PC-9 (cell line): Measurements from ENCODE around the gene TMEM135. TPM values are rescaled to one million over a fixed set of nuclear protein-coding genes. Genes with fewer than 3 reads are reported as not detected.
"Not testable (repeated sequence)": the region's sequence is repeated elsewhere in the genome, so short reads cannot be mapped to it uniquely, and the experiment has no call there.

Experiments
- BruUV-seq: library from RNA; stranded (reverse); fragments of 400-500 nt; replicated peaks from 2 replicates; lab custom pipeline; 2021; lab: Mats Ljungman, UMichigan
- CTCF ChIA-PET: fragments of 300-600 bp; sonication (Branson Sonifier 250); formaldehyde crosslinking; loops from one replicate; lab custom pipeline; 2022; ENCODE audit warnings: antibody characterized with exemption; lab: Charles Lee
- POLR2A ChIA-PET: fragments of 300-600 bp; sonication (Branson Sonifier 250); formaldehyde crosslinking; loops from one replicate; lab custom pipeline; 2022; ENCODE audit warnings: antibody characterized with exemption; ENCODE audit not compliant: unreplicated experiment; lab: Charles Lee
- DNase-seq, 2 experiments: peaks; one replicate each; pipeline versions ENCODE4 v3.0.0 to v3.0.0-alpha.2; 2015 to 2022; ENCODE audit warnings: mixed read lengths in 1 of 2
- H2AFZ ChIP-seq: fragments of 200-600 bp; sonication (generic); 2 replicates; pipeline ENCODE4 v1.8.1; 2017; ENCODE audit warnings: antibody characterized with exemption
- H3F3A ChIP-seq: fragments of 200-600 bp; sonication (generic); 2 replicates; pipeline ENCODE4 v1.8.1; 2017; ENCODE audit warnings: antibody characterized with exemption, mild to moderate bottlenecking, low read depth; ENCODE audit not compliant: insufficient read depth
- H3K27ac ChIP-seq: fragments of 200-600 bp; sonication (generic); 2 replicates; pipeline ENCODE4 v1.6.1; 2016; ENCODE audit warnings: mixed run types
- H3K27me3 ChIP-seq: fragments of 200-600 bp; sonication (generic); 2 replicates; pipeline ENCODE4 v1.6.1; 2016; ENCODE audit warnings: low read depth, mixed run types; ENCODE audit not compliant: insufficient read depth
- H3K36me3 ChIP-seq: fragments of 200-600 bp; sonication (generic); 2 replicates; pipeline ENCODE4 v1.6.1; 2016; ENCODE audit warnings: low read depth, mixed run types
- H3K4me1 ChIP-seq: fragments of 200-600 bp; sonication (generic); replicated peaks from 2 replicates; pipeline ENCODE4 v1.6.1; 2016; ENCODE audit warnings: mixed run types; ENCODE audit not compliant: insufficient read depth
- H3K4me2 ChIP-seq: fragments of 200-600 bp; sonication (generic); 2 replicates; pipeline ENCODE4 v1.6.1; 2017; ENCODE audit warnings: mixed run types
- H3K4me3 ChIP-seq: fragments of 200-600 bp; sonication (generic); 2 replicates; pipeline ENCODE4 v1.6.1; 2016; ENCODE audit warnings: mixed run types
- H3K79me2 ChIP-seq: fragments of 200-600 bp; sonication (generic); 2 replicates; pipeline ENCODE4 v1.6.1; 2017; ENCODE audit warnings: low read depth, mixed run types
- H3K9me2 ChIP-seq: fragments of 200-600 bp; sonication (generic); 2 replicates; pipeline ENCODE4 v1.8.1; 2017; ENCODE audit warnings: mild to moderate bottlenecking; ENCODE audit not compliant: insufficient read depth
- H3K9me3 ChIP-seq: fragments of 200-600 bp; sonication (generic); 2 replicates; pipeline ENCODE4 v1.8.1; 2016; ENCODE audit warnings: low read depth; ENCODE audit not compliant: insufficient read depth
- H4K20me1 ChIP-seq: fragments of 200-600 bp; sonication (generic); 2 replicates; pipeline ENCODE4 v1.8.1; 2017; ENCODE audit not compliant: insufficient read depth
- EZH2 ChIP-seq: fragments of 200-600 bp; sonication (generic); IDR thresholded peaks from 2 replicates; pipeline ENCODE4 v1.8.0; 2017; ENCODE audit warnings: antibody characterized with exemption, low read depth
- intact Hi-C: fragments of 100-400 bp; cut with micrococcal nuclease; formaldehyde crosslinking; loops from one replicate; pipeline ENCODE4 v1.10.0; 2022; ENCODE audit not compliant: unreplicated experiment
- total RNA-seq: library from RNA; stranded (reverse); gene quantifications from 2 replicates; pipeline ENCODE4 v1.2.3, GENCODE V29; 2021
- TF ChIP-seq, protein P1 (sequence below): fragments of 200-600 bp; sonication (generic); conservative IDR thresholded peaks from 2 replicates; pipeline ENCODE4 v1.6.1; 2017; ENCODE audit warnings: mixed run types, antibody characterized with exemption, mild to moderate bottlenecking, moderate library complexity

TMEM135 gene
- total RNA-seq, 1 experiment from 2014 or later: 42.0 TPM

DNA sequence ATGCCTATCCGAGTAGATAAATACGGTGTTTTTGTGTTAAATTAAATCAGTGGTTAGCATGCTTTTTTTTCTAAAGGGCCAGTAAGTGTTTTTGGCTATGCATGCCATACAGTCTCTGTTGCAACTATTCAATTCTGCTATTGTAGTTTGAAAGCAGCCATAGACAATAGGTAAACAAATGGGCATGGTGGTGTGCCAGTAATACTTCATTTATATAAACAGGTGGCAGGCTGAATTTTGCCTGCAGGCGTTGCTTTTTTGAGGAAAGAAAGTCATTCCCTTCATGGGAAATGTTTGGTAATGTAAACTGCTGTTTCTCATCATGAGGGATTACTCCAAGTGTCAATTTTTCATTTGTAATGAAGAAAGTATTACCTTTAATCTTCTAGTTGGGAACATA, 106.5 kb downstream of the TMEM135 start:
- Histone ChIP-seq H3K4me3 (no peak overlapping the region), H3K79me2 (peaks cover 10% of the 10 kb centered on the region; the same call in 1 of the 2 replicates), H3K9me2 (no peaks in the 10 kb centered on the region), H3K4me2 (no peak overlapping the region), H4K20me1 (0 out of 2 replicates have a peak, but pooled peaks cover 10% of the 10 kb centered on the region), H3K27ac (no peak overlapping the region), H2AFZ (no peak overlapping the region), H3K4me1 (no peaks in the 10 kb centered on the region; the same call in 1 of the 2 replicates), H3K9me3 (0 out of 2 replicates have a peak, but pooled peaks cover 4% of the 10 kb centered on the region), H3F3A (peaks cover 4% of the 10 kb centered on the region; the same call in 1 of the 2 replicates), H3K36me3 (no peaks in the 10 kb centered on the region), H3K27me3 (no peaks in the 10 kb centered on the region)
- POLR2A ChIA-PET: no interaction called here
- CTCF ChIA-PET: no interaction called here
- DNase-seq: no peak
- intact Hi-C loops: no loop called here
- BruUV-seq: no TSS peak
- TF ChIP-seq, protein P1, sequence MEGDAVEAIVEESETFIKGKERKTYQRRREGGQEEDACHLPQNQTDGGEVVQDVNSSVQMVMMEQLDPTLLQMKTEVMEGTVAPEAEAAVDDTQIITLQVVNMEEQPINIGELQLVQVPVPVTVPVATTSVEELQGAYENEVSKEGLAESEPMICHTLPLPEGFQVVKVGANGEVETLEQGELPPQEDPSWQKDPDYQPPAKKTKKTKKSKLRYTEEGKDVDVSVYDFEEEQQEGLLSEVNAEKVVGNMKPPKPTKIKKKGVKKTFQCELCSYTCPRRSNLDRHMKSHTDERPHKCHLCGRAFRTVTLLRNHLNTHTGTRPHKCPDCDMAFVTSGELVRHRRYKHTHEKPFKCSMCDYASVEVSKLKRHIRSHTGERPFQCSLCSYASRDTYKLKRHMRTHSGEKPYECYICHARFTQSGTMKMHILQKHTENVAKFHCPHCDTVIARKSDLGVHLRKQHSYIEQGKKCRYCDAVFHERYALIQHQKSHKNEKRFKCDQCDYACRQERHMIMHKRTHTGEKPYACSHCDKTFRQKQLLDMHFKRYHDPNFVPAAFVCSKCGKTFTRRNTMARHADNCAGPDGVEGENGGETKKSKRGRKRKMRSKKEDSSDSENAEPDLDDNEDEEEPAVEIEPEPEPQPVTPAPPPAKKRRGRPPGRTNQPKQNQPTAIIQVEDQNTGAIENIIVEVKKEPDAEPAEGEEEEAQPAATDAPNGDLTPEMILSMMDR: no peak
- no peak for TF ChIP-seq EZH2

DNA sequence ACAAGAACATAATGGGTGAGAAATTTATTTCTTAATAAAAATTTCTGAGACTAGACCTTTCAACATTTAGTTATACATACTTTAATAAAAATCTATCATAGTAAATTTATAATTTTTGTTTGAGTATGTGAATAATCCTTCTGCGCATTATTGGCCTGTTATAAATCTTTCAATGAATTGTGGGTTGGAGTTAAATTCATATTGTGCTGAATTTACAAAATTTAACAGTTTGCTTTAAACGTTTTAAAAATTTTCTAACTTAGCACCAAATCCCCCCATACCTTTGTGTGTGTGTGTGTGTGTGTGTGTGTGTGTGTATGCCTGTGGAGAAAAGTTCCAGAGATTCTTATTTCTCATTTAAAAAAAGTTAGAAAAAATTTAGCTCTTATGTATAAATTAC, 111.0 kb downstream of the TMEM135 start:
- POLR2A ChIA-PET: no interaction called here
- DNase-seq: no peak
- H3K9me3 ChIP-seq: no peaks in the 10 kb centered on the region
- H3K4me2 ChIP-seq: no peak overlapping the region
- intact Hi-C loops: no loop called here
- H3K4me3 ChIP-seq: no peak overlapping the region
- H3K4me1 ChIP-seq: no peaks in the 10 kb centered on the region; the same call in 1 of the 2 replicates
- no peaks in the 10 kb centered on the region for H3K27me3 ChIP-seq
- H3F3A ChIP-seq: no peaks in the 10 kb centered on the region; the same call in 1 of the 2 replicates
- 0 out of 2 replicates have a peak, but pooled peaks cover 4% of the 10 kb centered on the region for H4K20me1 ChIP-seq
- H2AFZ ChIP-seq: no peak overlapping the region
- no peak for TF ChIP-seq EZH2
- TF ChIP-seq, protein P1: no peak
- H3K9me2 ChIP-seq: no peaks in the 10 kb centered on the region; the same call in 1 of the 2 replicates
- H3K36me3 ChIP-seq: no peaks in the 10 kb centered on the region
- CTCF ChIA-PET: interaction anchor here (0.6 kb wide), 1 partner anchor 204 kb away, joined by 5 read pairs; no protein-coding TSS in a partner anchor
- BruUV-seq: no TSS peak
- no peaks in the 10 kb centered on the region for H3K79me2 ChIP-seq
- no peak overlapping the region for H3K27ac ChIP-seq

DNA sequence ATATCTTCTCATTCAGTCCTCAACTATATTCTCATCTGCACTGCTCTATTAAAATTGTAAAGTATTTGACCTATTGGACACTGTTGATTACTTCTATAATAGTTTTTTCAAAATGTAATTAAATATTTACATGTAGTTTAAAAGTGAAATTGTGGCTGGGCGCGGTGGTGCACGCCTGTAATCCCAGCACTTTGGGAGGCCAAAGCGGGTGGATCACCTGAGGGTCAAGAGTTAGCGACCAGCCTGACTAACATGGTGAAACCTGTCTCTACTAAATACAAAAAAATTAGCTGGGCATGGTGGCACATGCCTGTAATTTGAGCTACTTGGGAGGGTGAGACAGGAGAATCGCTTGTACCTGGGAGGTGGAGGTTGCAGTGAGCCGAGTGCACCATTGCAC, 112.0 kb downstream of the TMEM135 start:
- H3K4me2 ChIP-seq, H3K27ac ChIP-seq, H4K20me1 ChIP-seq, H3K36me3 ChIP-seq, CTCF ChIA-PET, H3K4me1 ChIP-seq, H3K79me2 ChIP-seq, H3K4me3 ChIP-seq, POLR2A ChIA-PET, intact Hi-C loops, DNase-seq, H2AFZ ChIP-seq, BruUV-seq, H3K9me3 ChIP-seq, H3F3A ChIP-seq, H3K27me3 ChIP-seq, H3K9me2 ChIP-seq: not testable (repeated sequence)

DNA sequence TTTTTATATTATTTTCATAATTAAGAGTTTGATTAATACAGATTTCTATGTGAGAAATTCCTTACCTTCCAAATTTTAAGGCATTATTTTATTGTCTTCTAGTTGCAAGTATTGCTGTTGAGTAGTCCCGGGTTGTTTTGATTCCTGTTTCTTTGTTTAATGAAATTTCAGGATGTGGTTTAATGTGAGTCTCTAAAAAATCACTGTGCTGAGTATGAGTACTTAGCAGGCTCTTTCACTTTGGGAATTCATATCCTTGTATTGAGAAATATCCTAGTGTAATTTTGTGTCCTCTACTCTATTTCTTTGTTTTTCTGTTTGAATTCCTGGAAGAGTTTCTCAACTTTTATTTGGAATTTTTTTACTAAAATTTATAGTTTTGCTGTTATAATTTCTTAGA, 113.2 kb downstream of the TMEM135 start:
- 0 out of 2 replicates have a peak, but pooled peaks cover 3% of the 10 kb centered on the region for H3K79me2 ChIP-seq

More for the DNA sequence above, 113.2 kb downstream of the TMEM135 start:
- BruUV-seq: no TSS peak
- Histone ChIP-seq H3K27me3 (no peaks in the 10 kb centered on the region), H3K4me2 (no peak overlapping the region), H3K27ac (no peak overlapping the region), H3K9me3 (no peaks in the 10 kb centered on the region), H3F3A (no peaks in the 10 kb centered on the region), H3K4me3 (no peak overlapping the region), H2AFZ (no peak overlapping the region), H4K20me1 (no peaks in the 10 kb centered on the region), H3K4me1 (no peaks in the 10 kb centered on the region; the same call in 1 of the 2 replicates), H3K9me2 (no peaks in the 10 kb centered on the region; the same call in 1 of the 2 replicates), H3K36me3 (no peaks in the 10 kb centered on the region)
- ChIA-PET POLR2A (no interaction called here), CTCF (no interaction called here)
- no peak for TF ChIP-seq EZH2
- TF ChIP-seq, protein P1: no peak
- no peak for DNase-seq
- intact Hi-C loops: no loop called here
